Measurements from ENCODE around the gene GLT8D1.

The GLT8D1 gene

GRCh38 chr3:52685285-52685708 lies 20.3 kb downstream of the GLT8D1 start (continued):
- no peak for TF ChIP-seq HIC1 (tag by site-specific recombination; IDR thresholded peaks at IDR 0.05)
- no peak for TF ChIP-seq ZNF221 (tag by site-specific recombination; IDR thresholded peaks at IDR 0.05; ENCODE audit: borderline replicate concordance)
- no peak for TF ChIP-seq HOXC10 (CRISPR knock-in tag; IDR thresholded peaks at IDR 0.05)
- TF ChIP-seq PRDM6 (tag by site-specific recombination; IDR thresholded peaks at IDR 0.05), result no peak
- no peak for TF ChIP-seq ZNF19 (tag by site-specific recombination; IDR thresholded peaks at IDR 0.05; ENCODE audit: low read depth)
- no peak for TF ChIP-seq ZNF146 (tag by site-specific recombination; IDR thresholded peaks at IDR 0.05)
- TF ChIP-seq ZNF239 (tag by site-specific recombination; IDR thresholded peaks at IDR 0.05), result no peak
- no peak for TF ChIP-seq ZNF433 (tag by site-specific recombination; IDR thresholded peaks at IDR 0.05; ENCODE audit: low read depth)
- no peak for TF ChIP-seq MZF1 (tag by site-specific recombination; IDR thresholded peaks at IDR 0.05; ENCODE audit: borderline replicate concordance)
- no peak for TF ChIP-seq ZNF792 (tag by site-specific recombination; IDR thresholded peaks at IDR 0.05)
- no peak for TF ChIP-seq YY2 (tag by site-specific recombination; IDR thresholded peaks at IDR 0.05)
- 0 out of 2 replicates have a peak, but pooled peaks have one; percentile 21 for TF ChIP-seq ZNF561 (tag by site-specific recombination; IDR thresholded peaks at IDR 0.05; ENCODE audit: borderline replicate concordance)
- no peak for TF ChIP-seq TCF7L2 (IDR thresholded peaks at IDR 0.05; ENCODE audit: borderline replicate concordance, low read depth, low read length)
- TF ChIP-seq ELK4 (IDR thresholded peaks at IDR 0.05; ENCODE audit: borderline replicate concordance, low read depth, low read length), result no peak
- no peak for TF ChIP-seq ZFP41 (tag by site-specific recombination; IDR thresholded peaks at IDR 0.05; ENCODE audit: borderline replicate concordance)
- TF ChIP-seq ZNF580 (tag by site-specific recombination; IDR thresholded peaks at IDR 0.05), result no peak
- TF ChIP-seq ZNF335 (tag by site-specific recombination; conservative IDR thresholded peaks at IDR 0.05), result peak; percentile 37; the same call in 1 of the 2 replicates
- no peak for TF ChIP-seq GLI2 (tag by site-specific recombination; IDR thresholded peaks at IDR 0.05; ENCODE audit: borderline replicate concordance, low read depth)
- TF ChIP-seq ZNF394 (tag by site-specific recombination; IDR thresholded peaks at IDR 0.05; ENCODE audit: borderline replicate concordance), result no peak
- TF ChIP-seq ZNF121 (tag by site-specific recombination; IDR thresholded peaks at IDR 0.05), result no peak
- TF ChIP-seq PATZ1 (tag by site-specific recombination; IDR thresholded peaks at IDR 0.05), result no peak
- no peak for TF ChIP-seq ZNF677 (tag by site-specific recombination; IDR thresholded peaks at IDR 0.05)
- TF ChIP-seq ZFP69B (tag by site-specific recombination; IDR thresholded peaks at IDR 0.05), result peak; percentile 50; the same call in 1 of the 2 replicates
- TF ChIP-seq MYNN (tag by site-specific recombination; IDR thresholded peaks at IDR 0.05; ENCODE audit: borderline replicate concordance), result no peak
- no peak for TF ChIP-seq ZSCAN16 (tag by site-specific recombination; IDR thresholded peaks at IDR 0.05)
- TF ChIP-seq ZBTB49 (tag by site-specific recombination; IDR thresholded peaks at IDR 0.05; ENCODE audit: low read depth), result no peak
- TF ChIP-seq ZNF791 (tag by site-specific recombination; IDR thresholded peaks at IDR 0.05), result no peak
